NCI-H446 (cell line): ENCODE results near the gene SHB.
A peak's percentile ranks its signal among the peaks of the same experiment; 100 is the strongest.

Experiments
- DNase-seq, 2 experiments: peaks; one replicate each; lab custom pipeline; 2025; lab: John Stamatoyannopoulos, UW

The SHB gene

DNA sequence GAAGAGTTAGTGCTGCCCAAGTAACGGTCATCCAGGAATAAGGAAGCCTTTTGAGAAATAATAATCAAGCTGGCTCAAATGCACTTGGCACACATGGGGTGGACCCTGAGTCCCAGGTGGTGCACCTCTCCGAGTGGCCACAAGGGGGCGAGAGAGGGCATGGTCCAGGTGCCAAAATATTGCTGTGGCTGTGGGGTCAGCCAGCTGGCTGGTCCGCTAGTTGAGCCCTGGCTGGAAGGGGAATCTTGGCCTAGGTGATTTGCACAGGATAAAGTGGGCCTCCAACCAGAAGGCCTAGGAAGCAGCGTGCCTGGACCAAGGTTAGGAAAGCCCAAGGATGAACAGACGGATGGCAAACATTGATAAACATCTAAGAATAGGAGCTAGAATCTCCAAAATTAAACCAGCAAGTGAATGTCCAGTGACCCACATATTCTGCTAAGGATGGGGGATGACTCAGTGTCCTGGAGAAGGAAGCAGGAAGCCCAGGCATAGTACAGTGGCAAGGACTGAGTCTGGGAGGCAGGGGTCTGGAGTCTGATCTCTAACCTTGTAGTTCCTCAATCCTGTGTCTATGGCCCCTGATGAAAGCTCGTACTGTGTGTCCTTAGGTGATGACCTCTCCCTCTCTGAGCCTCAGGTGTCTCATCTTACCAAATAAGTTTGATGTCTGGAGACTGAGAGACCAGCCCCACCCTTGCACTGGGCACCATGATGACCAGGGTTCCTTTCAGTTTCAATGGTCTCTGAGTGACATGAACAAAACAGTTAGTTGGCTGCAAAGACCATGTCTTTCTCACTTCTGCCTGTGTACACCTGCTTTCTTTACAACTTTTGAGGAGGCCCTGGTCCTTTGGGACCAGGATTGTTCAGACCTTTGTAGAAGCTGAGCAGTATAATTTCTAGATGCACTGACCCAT lies 19.2 kb upstream of the SHB start:
- peak; percentile 38 to 65 for DNase-seq

- no peak for DNase-seq
These were observed 17.5 kb upstream of the SHB start for GRCh38 chr9:38086496-38086895.

DNA sequence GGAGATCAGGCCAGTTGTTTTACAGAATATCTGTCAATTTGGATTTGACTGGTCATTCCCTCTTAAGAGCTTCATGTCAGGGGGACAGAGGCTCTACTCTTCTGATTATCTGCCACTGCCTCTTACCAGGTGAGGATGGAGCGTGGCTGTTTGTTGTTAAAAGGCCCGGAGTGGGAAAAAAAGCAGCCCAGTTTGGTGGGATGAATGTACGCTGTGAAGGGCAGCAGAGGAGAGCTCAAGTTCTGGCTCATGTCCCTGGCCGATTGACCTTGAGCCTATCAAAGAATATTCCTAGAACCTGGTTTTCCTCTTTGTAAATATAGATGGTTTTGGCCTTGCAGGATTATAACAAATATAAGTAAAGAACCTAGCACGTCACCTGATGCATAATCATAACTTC lies 16.3 kb upstream of the SHB start:
- no peak for DNase-seq

DNA sequence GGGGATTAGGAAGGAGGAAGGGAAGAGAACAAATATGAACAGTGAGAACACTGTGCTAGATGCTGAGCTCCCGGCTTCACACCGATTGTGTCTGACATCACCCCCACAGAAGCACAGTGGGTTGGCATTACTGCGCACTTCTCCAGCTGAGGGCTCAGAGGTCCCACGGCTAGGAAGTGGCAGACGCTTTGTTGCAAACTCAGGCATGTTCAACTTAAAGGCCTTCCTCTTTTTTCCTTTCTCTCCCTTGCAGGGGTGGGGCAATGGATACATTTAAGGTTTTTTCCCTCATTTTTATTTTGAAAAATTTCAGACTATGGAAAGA lies 15.5 kb upstream of the SHB start:
- DNase-seq: no peak

GRCh38 chr9:38083858-38084555 lies 15.0 kb upstream of the SHB start:
- no peak for DNase-seq

DNA sequence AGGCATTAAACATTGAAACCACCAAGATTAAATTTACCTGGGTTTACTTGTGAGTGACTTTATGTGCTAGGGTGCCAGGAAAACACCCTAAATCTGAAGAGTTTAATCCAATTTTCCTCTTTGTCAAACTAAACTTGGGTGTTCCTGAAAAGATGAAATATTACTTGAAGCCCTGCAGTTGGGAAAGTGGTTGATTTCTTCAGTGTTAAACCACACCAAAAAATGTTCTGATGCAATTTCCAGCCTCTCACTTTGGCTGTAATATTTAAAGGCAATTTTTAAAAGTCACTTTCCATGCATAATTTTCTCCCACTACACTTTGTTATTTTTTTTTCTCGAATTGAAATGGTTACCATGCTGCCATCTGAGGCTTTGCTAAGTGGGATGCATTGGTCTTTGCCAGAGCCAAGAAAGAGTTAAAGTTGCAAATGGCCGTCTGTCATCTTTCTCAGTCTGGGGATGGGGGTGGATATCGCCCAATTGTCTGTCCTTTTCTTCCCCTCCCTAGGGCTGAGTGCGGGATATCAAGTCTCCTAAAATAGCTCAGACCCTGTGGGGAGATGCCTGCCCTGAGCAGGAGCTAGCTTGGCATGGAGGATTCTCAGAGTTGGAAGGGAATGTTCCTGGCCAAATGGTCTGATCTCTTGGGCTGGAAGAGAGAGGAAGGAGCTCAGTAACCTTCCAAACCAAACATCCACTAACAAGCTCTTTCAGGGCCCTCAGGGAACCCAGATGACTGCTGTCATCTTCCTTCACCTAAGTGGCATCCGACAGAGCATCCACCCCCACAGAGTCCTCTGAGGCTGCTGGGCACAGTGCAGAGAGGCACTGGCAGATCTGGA lies 13.6 kb upstream of the SHB start:
- peak in 1 of 2 experiments; percentile 77 for DNase-seq

GRCh38 chr9:38081356-38082108 lies 12.5 kb upstream of the SHB start:
- peak in 1 of 2 experiments; percentile 18 for DNase-seq

DNA sequence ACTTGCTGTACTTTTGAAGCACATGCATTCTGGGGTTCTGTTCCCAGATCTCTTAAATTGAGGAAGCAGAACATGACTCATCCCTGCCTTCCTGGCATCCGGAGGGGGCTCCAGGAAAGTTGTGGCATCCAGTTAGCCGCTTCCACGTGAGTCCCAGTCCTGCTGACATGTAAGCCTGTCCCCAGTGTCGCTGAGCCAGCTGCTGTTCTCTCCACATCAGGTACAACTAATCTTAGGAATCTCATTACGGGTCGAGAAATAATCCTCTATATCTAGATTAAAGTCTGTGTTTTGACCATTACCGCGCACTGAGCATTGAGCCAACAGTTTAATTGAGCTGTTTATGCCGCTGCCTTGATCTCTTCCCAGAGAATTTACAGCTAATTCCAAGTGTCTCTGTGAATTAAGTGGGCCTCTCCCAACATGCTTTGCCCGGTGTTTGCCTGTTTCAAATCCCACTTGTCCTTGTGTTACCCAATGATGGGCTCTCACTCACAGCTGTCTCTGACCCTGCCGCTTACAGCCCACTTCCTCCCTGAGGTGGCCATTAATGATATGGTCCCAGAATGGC lies 10.5 kb upstream of the SHB start:
- DNase-seq: peak in 1 of 2 experiments; percentile 21

DNA sequence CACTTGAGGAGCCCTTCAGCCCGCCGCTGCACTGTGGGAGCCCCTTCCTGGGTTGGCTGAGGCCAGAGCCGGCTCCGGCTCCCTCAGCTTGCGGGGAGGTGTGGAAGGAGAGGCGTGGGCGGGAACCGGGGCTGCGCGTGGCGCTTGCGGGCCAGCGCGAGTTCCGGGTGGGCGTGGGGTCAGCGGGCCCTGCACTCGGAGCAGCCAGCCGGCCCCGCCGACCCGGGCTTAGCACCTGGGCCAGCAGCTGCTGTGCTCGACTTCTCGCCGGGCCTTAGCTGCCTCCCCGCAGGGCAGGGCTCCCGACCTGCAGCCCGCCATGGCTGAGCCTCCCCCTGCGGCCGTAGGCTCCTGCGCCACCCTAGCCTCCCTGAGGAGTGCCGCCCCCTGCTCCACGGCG lies 6.2 kb upstream of the SHB start:
- DNase-seq: no peak

DNA sequence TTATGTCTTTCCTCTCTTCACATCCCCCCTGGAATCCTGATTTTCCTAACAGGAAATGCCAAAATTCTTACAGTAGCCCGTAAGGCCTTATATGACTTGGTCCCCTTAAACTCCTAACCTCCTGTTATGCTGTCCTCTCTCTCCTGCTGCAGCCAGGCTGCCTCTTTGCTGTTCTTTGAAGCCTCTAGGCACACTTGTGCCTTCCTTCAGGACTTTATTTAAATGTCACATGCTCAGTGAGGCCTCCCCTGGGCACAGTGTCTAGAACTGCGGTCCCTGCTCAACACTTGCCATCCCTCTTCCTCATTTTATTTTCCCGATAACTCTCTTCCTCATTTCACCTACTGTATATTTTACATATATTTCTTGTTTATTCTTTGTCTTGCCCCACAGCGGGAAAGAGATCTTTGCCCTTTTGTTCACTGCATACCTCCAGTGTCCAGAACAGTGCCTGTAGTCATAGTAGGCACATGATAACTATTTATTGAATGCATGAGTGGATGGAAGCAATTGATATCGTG lies 5.5 kb upstream of the SHB start:
- DNase-seq: no peak

DNA sequence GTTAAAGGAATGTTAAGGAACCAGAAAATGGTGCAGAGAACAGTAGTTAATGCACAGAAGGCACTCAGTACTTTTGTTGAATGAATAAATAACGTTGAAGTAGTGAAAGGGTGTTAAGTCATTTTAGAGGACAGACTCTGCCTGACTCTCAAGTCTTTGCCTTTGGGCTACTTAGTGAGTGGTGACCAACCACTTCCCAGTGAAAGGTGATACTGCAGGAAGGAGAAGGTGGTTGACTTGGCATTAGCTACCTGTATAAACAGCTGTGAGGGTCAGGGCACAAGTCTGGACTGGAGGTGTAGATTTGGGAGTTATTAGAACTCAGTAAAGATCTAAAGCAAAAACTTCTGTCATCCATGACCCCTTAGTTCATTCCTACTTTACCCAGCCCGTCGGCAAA lies 4.9 kb upstream of the SHB start:
- no peak for DNase-seq

- DNase-seq: peak; percentile 49 to 67
These were observed 2.6 kb upstream of the SHB start for GRCh38 chr9:38071470-38072134.

GRCh38 chr9:38067859-38068681 lies 957 bp downstream of the SHB start:
- DNase-seq: no peak

- no peak for DNase-seq
These were observed 1.8 kb downstream of the SHB start for GRCh38 chr9:38066914-38067858.

DNA sequence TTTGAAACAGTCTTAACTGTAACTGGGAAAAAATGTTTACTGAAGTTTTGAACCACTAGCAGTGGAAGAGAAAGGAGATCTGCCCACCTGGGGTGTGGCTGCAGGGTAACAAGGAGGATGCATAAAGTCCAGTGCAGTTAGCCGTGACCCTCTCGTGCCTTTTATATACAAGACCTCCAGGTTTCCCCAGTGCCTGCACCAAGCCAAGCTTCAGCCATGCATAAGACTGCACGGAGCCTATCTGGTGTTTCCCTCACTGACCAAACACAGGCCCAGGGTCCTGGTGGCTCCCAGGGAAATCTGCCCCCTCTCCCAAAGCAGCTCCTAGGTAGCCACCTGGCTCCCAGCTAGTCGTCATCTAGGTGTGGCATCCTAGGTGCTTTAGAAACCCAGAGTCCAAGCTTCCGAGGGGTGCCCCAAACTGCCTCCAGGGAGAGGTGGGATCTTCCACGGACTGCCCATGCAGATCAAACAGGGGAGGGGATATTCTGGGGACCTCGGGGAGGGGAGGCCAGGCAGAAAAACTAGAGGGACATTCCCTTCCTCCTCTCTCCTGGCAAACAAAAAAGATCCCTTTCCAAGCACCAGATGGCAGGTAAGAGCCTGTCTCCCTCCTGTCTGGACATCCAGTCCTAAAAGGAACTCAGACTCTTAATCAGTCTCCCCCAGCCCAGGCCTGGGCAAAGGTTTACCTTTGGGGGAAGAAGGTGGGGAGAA lies 2.7 kb downstream of the SHB start:
- DNase-seq: no peak

DNA sequence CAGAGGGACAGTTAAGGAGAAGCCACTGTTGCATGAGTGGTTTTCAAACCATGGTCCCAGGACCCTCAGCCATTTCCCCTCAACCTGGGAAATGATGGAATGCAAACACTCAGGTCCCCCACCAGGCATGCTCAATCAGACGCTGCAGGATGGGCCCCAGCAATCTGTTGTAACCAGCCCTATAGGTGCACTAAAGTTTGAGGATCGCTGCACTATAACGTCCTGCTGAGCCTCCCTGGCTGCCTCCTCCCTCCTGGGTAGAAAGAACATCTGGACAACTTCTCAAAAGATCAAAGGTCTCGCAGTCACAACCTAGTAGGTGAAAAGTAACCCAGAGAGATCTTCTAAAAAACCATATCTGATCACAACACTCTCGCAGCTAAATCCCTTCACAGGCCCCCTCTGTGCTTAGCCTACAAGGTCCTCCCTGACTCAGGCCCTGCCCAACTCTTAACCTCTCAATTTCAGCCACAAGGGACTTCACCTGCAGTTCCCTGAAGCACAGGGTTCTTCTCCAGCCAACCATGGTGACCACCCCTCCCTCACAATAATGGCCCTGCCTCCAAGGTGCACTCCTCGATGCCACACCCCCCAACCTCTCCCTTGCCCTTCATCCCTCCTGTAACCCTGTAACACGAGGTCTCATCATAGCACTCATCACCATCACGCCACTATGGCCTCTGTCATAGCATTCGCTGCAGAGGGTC lies 3.5 kb downstream of the SHB start:
- no peak for DNase-seq

DNA sequence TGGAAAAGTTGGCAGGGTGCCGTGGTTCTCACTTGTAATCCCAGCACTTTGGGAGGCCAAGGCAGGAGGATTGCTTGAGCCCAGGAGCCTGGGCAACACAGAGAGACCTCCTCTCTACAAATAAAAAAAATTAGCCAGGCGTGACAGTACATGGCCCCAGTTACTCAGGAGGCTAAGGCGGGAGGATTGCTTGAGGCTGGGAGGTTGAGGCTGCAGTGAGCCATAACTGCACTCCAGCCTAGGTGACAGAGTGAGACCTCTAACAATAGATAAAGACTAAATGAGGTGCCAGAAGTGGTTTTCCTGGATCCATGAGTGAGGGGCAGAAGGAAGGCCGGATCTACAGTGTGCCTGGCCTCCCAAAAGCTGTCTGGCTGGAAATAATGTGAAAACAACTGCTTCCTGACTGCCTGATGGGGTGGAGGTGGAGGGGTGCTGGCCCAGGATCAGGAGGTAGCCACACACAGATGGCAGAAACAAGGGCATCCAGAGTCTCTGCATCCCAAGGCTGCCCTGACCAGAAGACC lies 4.1 kb downstream of the SHB start:
- DNase-seq: no peak
